ENCODE results near the gene RAB40AL. TPM values are rescaled to one million over a fixed set of nuclear protein-coding genes. Genes with fewer than 3 reads are reported as not detected.

Gene RAB40AL
- total and polyA plus RNA-seq, 2 of the 8 experiments (the other 6 are each of a cell fraction or from before 2014, with no cell fraction given), result 0.27 to 0.30 TPM

GRCh38 chrX:102957751-102958150 is 20.7 kb downstream of the RAB40AL start:
- no peak overlapping the region for H2BK120ac ChIP-seq (replicated peaks; ENCODE audit: low read depth, low read length)
- no peak overlapping the region for H2BK15ac ChIP-seq (ENCODE audit: low read length)
- DNase-seq (ENCODE audit: low read depth in 1 of 2, low spot score in 2 of 2), result no peak
- no peak overlapping the region for H3K27ac ChIP-seq (ENCODE audit: low read depth, low read length)
- no peak overlapping the region for H3K4me3 ChIP-seq (ENCODE audit: extremely low read depth in 1 of 4, insufficient read depth in 2 of 4, low read depth in 3 of 4, low read length in 4 of 4)
- no peak overlapping the region for H2AK5ac ChIP-seq (ENCODE audit: low read depth, low read length)
- H4K91ac ChIP-seq (replicated peaks; ENCODE audit: insufficient read length, low read length), result no peak overlapping the region
- H3K4ac ChIP-seq (replicated peaks; ENCODE audit: insufficient read length, low read depth, low read length), result no peak overlapping the region
- ChIA-PET CTCF (ENCODE audit: partially characterized antibody) (interaction anchor here (0.6 to 1.9 kb wide), 4 partner anchors 8 to 200 kb away, joined by 3 to 4 read pairs (median 4); no protein-coding TSS in a partner anchor), POLR2A (ENCODE audit: partially characterized antibody) (interaction anchor here (0.7 kb wide), 1 partner anchor 373 kb away, joined by 3 read pairs; no protein-coding TSS in a partner anchor)
- H3K56ac ChIP-seq (replicated peaks; ENCODE audit: insufficient read length, low read depth, low read length), result no peak overlapping the region
- H4K20me1 ChIP-seq (replicated peaks in 1 of 2; ENCODE audit: control insufficient read depth in 1 of 2, insufficient read depth in 2 of 2, low read length in 2 of 2), result no peaks in the 10 kb centered on the region
- no peak overlapping the region for H3K14ac ChIP-seq (ENCODE audit: insufficient read length)
- no peaks in the 10 kb centered on the region for H3K23me2 ChIP-seq (ENCODE audit: low read depth, low read length)
- H3K18ac ChIP-seq (ENCODE audit: extremely low read depth, low read length), result no peak overlapping the region
- no peaks in the 10 kb centered on the region for H3K79me2 ChIP-seq (ENCODE audit: control insufficient read depth in 1 of 2, insufficient read depth in 2 of 2, low read length in 2 of 2)
- H2BK5ac ChIP-seq (ENCODE audit: low read depth, low read length), result no peak overlapping the region
- H3K36me3 ChIP-seq (ENCODE audit: control insufficient read depth in 2 of 4, insufficient read depth in 4 of 4, low read length in 3 of 4), result no peaks in the 10 kb centered on the region
- no peaks in the 10 kb centered on the region for H3K4me1 ChIP-seq (replicated peaks in 1 of 4; ENCODE audit: control insufficient read depth in 3 of 4, insufficient read depth in 4 of 4, low read length in 3 of 4)
- H4K8ac ChIP-seq (ENCODE audit: extremely low read depth, insufficient read depth, low read length), result no peak overlapping the region
- 97% methylated on average over 2 of the region's 2 CpGs; no CpG with 5 or more reads in 1 of the 2 experiments for WGBS, 2 experiments (ENCODE audit: extremely low coverage in 1 of 2, insufficient coverage in 1 of 2, insufficient read length in 1 of 2, insufficient replicate concordance in 2 of 2, low coverage in 1 of 2, low lambda C conversion rate in 2 of 2, missing lambda C conversion rate in 1 of 2)
- no peak overlapping the region for H2BK12ac ChIP-seq (ENCODE audit: low read depth, low read length)
- no peak overlapping the region for H4K5ac ChIP-seq (ENCODE audit: insufficient read length, low read depth, low read length)
- H3K27me3 ChIP-seq (replicated peaks in 1 of 4; ENCODE audit: control insufficient read depth in 3 of 4, extremely low read depth in 1 of 4, insufficient read depth in 3 of 4, low read length in 3 of 4), result no peaks in the 10 kb centered on the region
- no peak overlapping the region for H2AFZ ChIP-seq (ENCODE audit: low read length)
- FAIRE-seq, result no peak
- H2BK20ac ChIP-seq (ENCODE audit: low read length), result no peak overlapping the region
- no peaks in the 10 kb centered on the region for H3K9me3 ChIP-seq (ENCODE audit: insufficient read depth in 2 of 2, low read depth in 1 of 2, low read length in 1 of 2)
- no peak overlapping the region for H3K4me2 ChIP-seq (ENCODE audit: insufficient read depth in 1 of 2, low read depth in 2 of 2, low read length in 2 of 2)
- no peaks in the 10 kb centered on the region for H3K79me1 ChIP-seq (ENCODE audit: low read depth, low read length)
- no peak overlapping the region for H3K23ac ChIP-seq (ENCODE audit: insufficient read length)
- no peak overlapping the region for H3K9ac ChIP-seq (replicated peaks in 1 of 4; ENCODE audit: extremely low read depth in 1 of 4, low read depth in 3 of 4, low read length in 3 of 4)
- no peak for TF ChIP-seq POU5F1 (IDR thresholded peaks at IDR 0.05; ENCODE audit: low read depth, low read length)

Measured in H1 (cell line).